Stimulated activated CD8-positive, alpha-beta memory T cell treated with anti-CD3 and anti-CD28 coated beads, Interleukin-7, amount 100 ng/mL, for 48 hours (primary cell): ENCODE measurements around the gene FLT3LG.
"Not testable (repeated sequence)": the region's sequence is repeated elsewhere in the genome, so short reads cannot be mapped to it uniquely, and the experiment has no call there.

Experiments
- DNase-seq, 2 donors: peaks; one replicate each; pipeline ENCODE4 v3.0.0-alpha.2; 2020; ENCODE audit warnings: low read depth in 1 of 2; ENCODE audit errors: extremely low read depth in 1 of 2

FLT3LG gene

DNA sequence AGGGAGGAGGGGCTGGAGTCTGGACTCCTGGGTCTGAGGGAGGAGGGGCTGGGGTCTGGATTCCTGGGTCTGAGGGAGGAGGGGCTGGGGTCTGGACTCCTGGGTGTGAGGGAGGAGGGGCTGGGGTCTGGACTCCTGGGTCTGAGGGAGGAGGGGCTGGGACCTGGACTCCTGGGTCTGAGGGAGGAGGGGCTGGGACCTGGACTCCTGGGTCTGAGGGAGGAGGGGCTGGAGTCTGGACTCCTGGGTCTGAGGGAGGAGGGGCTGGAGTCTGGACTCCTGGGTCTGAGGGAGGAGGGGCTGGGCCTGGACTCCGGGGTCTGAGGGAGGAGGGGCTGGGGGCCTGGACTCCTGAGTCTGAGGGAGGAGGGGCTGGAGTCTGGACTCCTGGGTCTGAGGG, 12.9 kb upstream of the FLT3LG start:
- not testable (repeated sequence) for DNase-seq

DNA sequence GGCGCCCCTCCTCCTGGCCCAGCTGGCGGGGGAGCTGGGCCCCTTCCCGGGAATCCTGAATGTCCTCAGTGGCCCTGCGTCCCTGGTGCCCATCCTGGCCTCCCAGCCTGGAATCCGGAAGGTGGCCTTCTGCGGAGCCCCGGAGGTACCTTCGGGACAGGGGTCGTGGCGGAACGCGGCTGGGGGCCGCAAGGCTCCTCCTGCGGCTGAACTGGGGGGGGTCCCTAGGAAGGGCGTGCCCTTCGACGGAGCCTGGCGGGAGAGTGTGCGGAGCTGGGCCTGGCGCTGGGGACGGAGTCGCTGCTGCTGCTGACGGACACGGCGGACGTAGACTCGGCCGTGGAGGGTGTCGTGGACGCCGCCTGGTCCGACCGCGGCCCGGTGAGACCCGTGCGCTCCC, 12.4 kb upstream of the FLT3LG start:
- no peak for DNase-seq

DNA sequence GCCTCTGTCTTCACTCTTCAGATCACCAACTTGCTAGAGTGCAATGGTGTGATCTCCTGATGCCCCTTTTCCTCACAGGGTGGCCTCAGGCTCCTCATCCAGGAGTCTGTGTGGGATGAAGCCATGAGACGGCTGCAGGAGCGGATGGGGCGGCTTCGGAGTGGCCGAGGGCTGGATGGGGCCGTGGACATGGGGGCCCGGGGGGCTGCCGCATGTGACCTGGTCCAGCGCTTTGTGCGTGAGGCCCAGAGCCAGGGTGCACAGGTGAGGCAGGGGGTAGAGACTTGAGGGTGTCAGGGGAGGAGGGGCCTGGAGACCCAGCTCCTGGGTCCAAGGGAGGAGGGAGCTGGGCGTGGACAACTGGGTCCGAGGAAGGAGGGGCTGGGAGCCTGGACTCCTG, 11.5 kb upstream of the FLT3LG start:
- no peak for DNase-seq

DNA sequence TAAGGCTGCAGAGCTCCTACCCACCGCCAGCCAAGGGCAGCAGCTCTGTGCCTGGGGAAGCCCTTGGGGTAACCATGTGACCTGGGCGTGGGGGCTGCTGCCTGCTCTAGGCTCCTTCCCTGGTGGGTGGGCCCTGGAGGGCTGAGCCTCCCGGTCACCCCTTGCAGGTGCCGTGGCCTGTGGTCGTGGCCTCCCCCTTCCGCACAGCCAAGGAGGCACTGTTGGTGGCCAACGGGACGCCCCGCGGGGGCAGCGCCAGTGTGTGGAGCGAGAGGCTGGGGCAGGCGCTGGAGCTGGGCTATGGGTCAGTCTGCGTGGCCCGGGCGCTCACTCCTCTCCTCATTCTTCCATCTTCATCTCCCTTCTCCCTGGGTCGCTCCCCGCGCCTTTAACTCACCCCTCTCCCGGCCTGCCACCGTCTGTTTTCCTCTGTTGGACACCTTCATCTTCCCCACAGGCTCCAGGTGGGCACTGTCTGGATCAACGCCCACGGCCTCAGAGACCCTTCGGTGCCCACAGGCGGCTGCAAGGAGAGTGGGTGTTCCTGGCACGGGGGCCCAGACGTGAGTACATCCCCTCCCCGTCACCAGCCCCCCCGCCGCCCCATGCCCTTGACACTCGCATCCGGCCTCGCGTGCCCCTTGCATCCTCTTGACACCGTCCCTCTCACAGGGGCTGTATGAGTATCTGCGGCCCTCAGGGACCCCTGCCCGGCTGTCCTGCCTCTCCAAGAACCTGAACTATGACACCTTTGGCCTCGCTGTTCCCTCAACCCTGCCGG, 9.9 kb upstream of the FLT3LG start:
- no peak for DNase-seq

DNA sequence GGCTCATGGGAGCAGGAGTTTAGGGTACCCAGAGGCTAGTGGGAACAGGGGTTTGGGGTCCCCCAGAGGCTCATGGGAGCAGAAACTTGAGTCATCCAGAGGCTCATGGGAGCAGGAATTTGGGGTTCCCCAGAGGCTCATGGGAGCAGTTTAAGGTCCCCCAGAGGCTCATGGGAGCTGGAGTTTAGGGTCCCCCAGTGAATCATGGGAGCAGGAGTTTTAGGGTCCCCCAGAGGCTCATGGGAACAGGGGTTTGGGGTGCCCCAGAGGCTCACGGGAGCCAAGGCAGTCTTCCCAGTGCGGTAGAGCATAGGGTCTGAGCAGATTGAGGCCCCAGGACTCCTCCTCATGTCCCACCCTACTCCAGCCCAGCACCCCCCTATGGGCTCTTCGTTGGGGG, 8.6 kb upstream of the FLT3LG start:
- DNase-seq: no peak

DNA sequence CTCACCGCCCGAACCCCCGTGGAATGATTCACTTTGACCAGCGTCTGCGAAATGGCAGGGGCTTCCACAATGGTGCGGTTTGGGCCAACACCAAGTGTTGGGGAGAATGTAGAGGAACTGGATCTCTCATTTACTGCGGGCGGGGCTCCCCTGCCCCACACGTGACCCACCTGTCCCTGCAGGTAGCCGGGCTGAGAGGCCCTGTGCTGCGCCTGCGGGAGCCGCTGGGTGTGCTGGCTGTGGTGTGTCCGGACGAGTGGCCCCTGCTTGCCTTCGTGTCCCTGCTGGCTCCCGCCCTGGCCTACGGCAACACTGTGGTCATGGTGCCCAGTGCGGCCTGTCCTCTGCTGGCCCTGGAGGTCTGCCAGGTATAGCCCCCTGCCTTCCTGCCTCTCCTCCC, 5.8 kb upstream of the FLT3LG start:
- DNase-seq: no peak

DNA sequence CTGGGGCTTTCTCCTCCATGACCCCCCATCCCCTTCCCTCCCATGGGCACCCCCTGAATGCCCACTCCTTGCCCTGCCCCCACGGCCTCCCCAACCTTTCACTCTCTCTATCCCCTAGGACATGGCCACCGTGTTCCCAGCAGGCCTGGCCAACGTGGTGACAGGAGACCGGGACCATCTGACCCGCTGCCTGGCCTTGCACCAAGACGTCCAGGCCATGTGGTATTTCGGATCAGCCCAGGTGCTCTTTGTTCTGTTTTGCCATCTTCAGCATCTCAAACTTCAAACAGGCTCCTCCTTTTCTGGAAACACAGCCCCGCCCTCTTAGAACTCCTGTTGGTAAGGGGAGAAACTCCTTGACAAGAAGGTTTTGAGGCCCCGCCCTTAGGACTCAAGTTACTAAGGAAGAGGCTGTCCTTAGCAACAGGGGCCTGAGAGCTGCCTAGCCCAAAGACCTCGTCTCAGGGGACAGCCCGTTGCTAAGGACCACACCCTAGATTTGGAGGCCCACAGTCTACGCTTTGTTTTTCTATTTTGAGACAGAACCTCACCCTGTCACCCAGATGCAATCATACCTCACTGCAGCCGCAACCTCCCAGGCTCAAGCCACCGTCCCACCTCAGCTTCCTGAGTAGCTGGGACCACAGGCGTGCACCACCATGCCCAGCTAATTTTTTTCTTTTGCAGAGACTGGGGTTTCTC, 5.1 kb upstream of the FLT3LG start:
- peak; percentile 59 to 82 for DNase-seq

DNA sequence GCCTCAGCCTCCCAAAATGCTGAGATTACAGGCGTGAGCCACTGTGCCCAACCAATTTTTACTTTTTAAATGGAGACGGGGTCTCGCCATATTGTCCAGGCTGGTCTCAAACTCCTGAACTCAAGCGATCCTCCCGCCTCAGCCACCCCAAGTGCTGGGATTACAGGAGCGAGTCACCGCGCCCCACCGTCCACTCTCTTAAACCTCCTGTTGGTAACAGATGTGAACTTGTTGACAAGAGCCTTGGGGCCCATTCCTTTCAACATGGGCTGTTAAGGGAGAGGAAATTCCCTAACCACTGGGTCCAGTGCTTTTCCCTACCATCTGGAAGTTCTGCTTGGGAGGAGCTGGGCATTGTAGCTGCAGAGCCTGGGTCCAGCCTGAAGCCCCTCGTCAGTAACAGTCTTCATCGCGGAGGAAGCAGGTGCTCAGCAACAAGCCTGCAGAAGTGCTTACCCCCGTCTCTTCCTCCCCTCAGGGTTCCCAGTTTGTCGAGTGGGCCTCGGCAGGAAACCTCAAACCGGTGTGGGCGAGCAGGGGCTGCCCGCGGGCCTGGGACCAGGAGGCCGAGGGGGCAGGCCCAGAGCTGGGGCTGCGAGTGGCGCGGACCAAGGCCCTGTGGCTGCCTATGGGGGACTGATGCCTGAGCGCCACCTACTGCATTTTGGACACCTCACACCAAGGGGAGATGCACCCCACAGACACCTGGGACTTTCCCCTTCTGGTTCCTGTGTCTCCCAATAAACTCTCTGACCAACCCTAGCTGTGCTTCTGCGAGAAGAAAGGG, 4.0 kb upstream of the FLT3LG start:
- peak; percentile 87 to 88 for DNase-seq

DNA sequence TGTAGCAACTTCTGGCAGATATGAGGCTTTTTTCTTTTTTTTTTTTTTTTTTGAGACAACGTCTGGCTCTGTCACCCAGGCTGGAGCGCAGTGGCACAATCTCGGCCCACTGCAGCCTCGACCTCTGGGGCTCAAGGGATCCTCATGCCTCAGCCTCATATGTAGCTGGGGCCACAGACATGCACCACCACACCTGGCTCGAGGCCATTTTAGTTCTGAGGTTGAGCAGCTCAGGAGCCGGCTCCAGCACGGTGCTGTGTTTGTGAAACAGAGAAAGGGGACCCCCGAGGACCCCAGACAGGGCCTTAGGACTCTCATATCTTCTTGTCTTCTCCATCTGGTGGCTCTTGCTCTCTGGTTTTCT, 3.4 kb upstream of the FLT3LG start:
- DNase-seq: no peak

DNA sequence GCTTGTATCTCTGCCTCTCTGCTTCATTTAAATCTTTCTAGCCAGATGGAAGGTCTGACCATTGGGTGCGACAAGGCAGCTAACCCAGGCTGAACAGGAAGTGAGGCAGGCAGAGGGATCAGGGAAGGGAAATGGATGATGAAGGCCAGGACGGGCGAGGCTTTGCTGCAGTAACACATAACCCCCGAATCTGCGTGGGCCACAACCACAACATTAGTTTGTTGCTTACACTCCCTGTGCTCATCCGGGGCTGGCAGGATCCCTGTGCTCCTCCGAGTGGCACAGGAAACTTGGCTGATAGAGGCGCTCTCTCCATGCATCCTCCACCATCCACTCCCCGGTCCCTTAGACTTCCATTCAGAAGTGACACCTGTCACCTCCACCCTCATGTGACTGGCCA, 1.1 kb upstream of the FLT3LG start:
- no peak for DNase-seq

DNA sequence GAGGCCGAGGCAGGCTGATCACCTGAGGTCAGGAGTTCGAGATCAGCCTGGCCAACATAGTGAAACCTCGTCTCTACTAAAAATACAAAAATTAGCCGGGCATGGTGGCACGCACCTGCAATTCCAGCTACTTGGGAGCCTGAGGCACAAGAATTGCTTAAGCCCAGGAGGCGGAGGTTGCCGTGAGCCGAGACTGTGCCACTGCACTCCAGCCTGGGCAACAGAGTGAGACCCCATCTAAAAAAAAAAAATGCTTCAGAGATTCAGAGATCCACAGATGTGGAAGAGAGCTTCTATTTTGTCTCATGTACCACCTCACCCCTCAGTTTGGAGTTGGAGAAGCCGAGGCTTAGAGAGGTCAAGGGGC, 531 bp upstream of the FLT3LG start:
- not testable (repeated sequence) for DNase-seq

DNA sequence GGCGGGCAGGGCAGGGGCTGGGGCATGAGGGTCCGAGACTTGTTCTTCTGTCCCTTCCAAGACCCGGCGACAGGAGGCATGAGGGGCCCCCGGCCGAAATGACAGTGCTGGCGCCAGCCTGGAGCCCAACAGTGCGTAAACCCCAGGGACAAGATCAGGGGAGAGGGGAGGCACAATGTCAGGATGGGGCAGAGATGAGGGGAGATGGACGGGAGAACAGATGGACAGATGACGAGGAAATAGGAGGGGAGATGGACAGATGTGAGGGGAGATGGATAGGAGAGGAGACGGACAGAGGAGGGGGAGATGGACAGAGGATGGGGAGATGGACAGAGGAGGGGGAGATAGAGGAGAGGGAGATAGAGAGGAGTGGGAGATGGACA, 518 bp downstream of the FLT3LG start:
- no peak for DNase-seq

DNA sequence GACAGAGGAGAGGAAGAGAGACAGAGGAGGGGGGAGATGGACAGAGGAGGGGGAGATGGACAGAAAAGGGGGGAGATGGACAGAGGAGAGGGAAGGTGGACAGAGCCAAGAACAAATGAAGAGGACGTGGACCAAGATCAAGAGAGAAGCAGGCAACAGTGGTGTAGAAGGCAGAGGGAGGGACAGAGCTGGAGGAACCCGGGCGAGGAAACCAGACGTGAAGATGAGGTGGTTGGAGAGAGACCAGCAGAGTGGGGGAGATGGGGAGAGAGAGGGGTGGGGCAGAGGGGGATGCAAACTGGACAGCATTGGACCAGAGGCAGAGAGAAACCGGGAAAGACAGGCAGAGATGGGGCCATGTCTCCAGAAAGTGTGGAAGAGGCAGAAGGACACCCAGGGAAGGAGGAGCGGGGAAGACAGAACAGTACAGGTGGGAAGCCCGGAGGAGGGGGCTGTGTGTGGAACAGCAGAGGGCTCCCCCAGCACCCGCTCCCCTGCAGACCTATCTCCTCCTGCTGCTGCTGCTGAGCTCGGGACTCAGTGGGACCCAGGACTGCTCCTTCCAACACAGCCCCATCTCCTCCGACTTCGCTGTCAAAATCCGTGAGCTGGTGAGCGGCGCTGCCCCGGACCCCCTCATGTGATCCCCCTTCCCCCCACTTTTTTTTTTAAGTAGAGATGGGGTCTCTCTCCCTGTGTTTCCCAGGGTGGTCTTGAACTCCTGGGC, 1.3 kb downstream of the FLT3LG start:
- DNase-seq: no peak

DNA sequence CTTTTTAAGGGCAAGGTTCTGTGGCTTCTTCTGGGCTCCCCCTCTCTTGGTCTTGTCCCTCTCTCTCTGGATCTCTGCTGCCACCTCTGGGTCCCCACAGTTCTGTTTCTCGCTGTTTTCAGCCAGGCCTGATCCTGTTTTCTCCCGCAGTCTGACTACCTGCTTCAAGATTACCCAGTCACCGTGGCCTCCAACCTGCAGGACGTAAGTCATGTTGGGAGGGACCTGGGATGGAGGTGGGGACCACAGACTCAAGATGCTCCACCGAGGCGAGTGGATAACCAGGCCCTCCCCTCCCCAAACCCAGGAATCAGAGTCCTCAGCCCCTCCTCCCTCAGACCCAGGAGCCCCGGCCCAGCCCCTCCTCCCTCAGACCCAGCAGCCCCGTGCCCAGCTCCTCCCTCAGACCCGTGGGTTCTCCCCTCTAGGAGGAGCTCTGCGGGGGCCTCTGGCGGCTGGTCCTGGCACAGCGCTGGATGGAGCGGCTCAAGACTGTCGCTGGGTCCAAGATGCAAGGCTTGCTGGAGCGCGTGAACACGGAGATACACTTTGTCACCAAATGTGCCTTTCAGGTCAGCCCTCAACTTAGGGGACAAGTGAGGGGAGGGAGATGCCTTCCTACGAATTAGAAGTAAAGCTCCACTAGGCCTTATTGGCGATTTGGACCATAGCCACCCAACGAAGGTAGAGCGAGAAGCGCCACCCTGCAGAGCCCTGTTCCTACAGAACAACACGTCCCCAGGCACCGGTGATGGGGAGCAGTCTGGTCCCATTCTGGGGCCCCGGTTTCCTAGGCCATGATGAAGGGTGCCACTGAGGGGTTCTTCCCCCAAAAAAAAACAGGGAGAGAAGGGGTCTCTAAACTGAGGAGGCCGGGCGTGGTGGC, 2.2 kb downstream of the FLT3LG start:
- DNase-seq: peak in 1 of 2 donors; percentile 83

DNA sequence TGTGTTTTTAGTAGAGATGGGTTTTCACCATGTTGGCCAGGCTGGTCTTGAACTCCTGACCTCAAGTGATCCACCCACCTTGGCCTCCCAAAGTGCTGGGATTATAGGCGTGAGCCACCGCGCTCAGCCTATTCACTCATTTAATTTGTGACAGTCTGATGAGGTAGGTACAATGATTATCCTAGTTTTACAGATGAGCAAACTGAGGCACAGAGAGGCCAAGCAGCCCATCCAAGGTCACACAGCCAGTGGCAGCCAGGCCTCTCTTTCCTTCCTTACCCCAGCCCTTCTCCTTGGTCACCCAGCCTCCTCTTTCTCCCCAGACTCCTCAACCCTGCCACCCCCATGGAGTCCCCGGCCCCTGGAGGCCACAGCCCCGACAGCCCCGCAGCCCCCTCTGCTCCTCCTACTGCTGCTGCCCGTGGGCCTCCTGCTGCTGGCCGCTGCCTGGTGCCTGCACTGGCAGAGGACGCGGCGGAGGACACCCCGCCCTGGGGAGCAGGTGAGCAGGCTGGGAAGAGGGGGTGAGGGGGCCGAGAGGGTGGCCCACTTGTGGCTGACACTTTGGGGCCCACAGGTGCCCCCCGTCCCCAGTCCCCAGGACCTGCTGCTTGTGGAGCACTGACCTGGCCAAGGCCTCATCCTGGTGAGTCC, 6.1 kb downstream of the FLT3LG start:
- DNase-seq: no peak

DNA sequence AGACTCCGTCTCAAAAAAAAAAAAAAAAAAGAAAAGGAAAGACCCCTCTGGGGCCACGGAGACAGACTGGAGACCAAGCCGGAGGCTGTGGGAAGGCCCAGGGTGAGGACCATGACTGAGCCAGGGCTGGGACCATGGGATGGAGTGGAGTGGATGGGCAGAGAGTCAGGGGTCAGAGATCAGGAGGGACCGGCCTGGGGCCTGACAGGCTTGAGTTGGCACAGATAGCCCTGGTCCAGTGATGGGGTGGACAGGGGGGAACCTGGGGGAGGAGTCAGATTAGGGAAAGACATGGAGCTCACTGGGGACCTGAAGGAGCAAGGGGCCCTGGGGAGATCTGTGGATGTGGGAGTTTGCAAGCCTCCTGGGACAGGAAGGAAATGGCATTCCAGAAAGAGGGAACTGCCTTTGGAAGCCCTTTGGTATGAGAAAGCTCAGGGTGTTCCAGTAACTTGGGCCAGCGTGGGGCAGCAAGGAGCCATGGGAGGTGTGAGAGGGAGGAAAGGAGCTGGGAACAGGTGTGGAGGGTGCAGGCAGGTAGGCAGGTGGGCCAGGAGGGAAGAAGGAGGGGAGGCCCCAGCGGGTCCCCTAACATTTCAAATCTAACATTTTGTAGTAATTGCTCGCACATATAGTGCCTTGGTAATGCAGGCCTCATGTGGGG, 7.1 kb downstream of the FLT3LG start:
- no peak for DNase-seq

DNA sequence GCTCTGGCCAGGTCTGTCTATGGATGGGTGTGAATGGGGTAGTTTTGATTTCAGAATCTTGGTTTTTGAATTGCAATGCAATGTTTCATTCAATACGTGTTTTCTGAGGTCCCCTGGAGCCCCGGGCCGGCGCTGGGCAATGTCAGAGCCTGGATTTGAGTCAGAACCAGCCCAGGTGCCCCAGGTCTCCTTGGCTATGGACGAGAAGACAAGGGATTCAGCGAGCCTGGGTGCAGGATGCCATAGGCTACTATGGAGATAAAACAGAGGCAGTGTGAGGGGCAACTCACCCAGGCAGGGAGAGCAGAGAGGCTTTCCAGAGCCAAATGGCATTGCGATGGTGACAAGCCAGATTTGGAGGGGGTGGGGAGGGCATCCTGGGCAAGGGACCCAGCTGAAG, 12.2 kb downstream of the FLT3LG start:
- DNase-seq: no peak

DNA sequence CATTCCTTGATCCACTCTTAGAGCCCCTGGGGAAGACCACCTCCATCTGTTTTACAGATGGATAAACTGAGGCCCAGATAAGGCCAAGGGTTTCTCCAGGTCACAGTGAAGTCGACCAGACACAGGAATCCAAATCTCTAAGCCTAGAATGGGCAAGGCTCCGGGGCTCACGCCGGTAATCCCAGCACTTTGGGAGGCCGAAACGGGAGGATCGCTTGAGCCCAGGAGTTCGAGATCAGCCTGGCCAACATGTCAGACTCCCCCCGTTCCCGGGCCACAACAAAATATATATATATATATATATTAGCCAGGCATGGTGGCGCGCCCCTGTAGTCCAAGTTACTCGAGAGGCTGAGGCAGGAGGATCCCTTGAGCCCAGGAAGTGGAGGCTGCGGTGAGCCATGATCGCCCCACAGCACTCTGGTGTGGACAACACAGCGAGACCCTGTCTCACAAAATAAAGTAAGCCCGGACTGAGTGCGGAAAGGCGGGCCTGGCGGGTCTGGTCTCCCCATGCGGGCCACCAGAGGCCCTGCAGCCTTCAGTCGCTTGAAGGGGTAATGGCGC, 12.8 kb downstream of the FLT3LG start:
- DNase-seq: no peak
